ENCODE results near the gene USP24. TPM values are rescaled to one million over a fixed set of nuclear protein-coding genes. Genes with fewer than 3 reads are reported as not detected.
"Not testable (repeated sequence)": the region's sequence is repeated elsewhere in the genome, so short reads cannot be mapped to it uniquely, and the experiment has no call there.

The USP24 gene
- total RNA-seq, 2 experiments from 2014 or later: 37.5 to 39.9 TPM

DNA sequence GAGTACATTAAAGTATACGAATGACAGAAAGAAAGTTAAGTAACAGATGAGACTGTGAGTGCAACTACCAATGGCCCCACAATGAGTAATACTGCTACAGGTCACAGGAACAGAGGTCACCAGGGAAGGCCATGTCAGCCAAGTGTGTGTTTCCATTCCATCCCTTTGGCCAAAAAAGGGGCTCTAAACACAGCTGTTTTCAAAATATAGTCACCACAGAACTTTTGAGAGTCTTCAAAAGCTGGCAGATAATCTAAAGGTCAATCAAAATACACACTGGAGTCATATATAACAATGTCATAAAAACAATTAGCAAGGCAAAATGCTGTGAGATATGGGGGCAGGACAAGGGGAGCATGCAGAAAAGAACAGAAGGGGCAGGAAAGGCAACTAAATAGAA, 10.2 kb downstream of the USP24 start:
- H3K9me3 Mint-ChIP-seq: peaks cover 4% of the 10 kb centered on the region
- no peak overlapping the region for H3K4me3 Mint-ChIP-seq
- H3K36me3 Mint-ChIP-seq (ENCODE audit: low read depth): peaks cover 28% of the 10 kb centered on the region
- no peak overlapping the region for H3K27ac Mint-ChIP-seq
- ChIA-PET CTCF (no interaction called here), POLR2A (no interaction called here)
- DNase-seq: no peak
- H3K27me3 Mint-ChIP-seq: no peaks in the 10 kb centered on the region
- H3K4me1 Mint-ChIP-seq: peaks cover 62% of the 10 kb centered on the region

DNA sequence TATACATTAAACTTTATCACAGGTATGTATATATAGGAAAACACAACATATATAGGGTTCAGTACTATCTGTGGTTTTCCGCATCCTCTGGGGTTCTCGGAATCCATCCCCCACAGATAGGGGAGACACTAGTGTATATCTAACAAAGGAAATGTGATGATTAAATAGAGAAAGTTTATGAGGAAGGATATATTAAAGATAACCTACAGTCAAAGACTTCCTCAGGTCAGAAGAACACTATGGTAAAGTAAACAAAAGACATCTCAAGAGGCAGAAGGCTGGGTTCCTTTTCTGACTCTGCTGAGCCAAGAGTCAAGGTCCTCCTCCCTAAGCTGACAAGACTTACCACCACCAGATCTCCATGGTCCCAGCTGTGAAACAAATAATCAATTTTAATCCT, 12.1 kb downstream of the USP24 start:
- Mint-ChIP-seq H3K27ac (no peak overlapping the region), H3K9me3 (peaks cover 8% of the 10 kb centered on the region), H3K4me1 (peaks cover 65% of the 10 kb centered on the region), H3K27me3 (no peaks in the 10 kb centered on the region), H3K36me3 (ENCODE audit: low read depth) (peaks cover 36% of the 10 kb centered on the region), H3K4me3 (no peak overlapping the region)
- no peak for DNase-seq
- ChIA-PET POLR2A (no interaction called here), CTCF (no interaction called here)

DNA sequence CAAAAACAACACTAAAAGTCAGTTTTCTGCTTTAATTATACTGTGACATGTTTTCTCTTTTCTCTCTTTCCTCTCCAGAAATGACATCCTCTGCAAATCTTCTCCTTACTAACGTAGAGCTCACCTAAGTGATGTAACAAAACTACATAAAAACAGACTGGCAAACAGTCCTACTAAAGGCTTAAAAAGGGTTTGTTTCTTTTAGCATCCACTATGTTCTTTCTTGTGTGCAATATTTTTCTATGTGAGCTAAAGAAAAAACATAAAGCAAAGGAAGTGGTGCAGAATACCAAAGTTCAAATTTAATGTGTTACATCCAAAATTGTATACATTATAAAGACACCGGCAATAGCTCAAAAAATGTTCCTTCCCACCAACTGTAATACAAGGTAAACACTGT, 14.5 kb downstream of the USP24 start:
- CTCF ChIA-PET: interaction anchor here (0.5 to 1.3 kb wide), 7 partner anchors 8 to 985 kb away, joined by 3 read pairs; no protein-coding TSS in a partner anchor
- H3K36me3 Mint-ChIP-seq (ENCODE audit: low read depth): peaks cover 35% of the 10 kb centered on the region
- no peak for DNase-seq
- peak overlapping the region; percentile 2 for H3K27ac Mint-ChIP-seq
- no peak overlapping the region for H3K4me3 Mint-ChIP-seq
- H3K4me1 Mint-ChIP-seq: peaks cover 75% of the 10 kb centered on the region
- H3K9me3 Mint-ChIP-seq: peaks cover 8% of the 10 kb centered on the region
- no peaks in the 10 kb centered on the region for H3K27me3 Mint-ChIP-seq
- POLR2A ChIA-PET: interaction anchor here (0.7 kb wide), 1 partner anchor 12 kb away, joined by 4 read pairs; no protein-coding TSS in a partner anchor

DNA sequence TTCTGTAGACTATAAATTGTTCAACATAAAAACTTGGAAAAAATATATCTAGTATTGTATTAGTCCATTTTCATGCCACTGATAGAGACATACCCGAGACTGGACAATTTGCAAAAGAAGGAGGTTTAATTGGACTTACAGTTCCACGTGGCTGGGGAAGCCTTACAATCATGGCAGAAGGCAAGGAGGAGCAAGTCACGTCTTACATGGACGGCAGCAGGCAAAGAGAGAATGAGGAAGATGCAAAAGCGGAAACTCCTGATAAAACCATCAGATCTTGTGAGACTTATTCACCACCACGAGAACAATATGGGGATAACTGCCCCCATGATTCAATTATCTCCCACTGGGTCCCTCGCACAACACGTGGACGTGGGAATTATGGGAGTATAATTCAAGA, 15.4 kb downstream of the USP24 start:
- Mint-ChIP-seq H3K36me3 (ENCODE audit: low read depth) (peaks cover 36% of the 10 kb centered on the region), H3K4me1 (peaks cover 79% of the 10 kb centered on the region)
- POLR2A ChIA-PET, H3K27ac Mint-ChIP-seq, H3K27me3 Mint-ChIP-seq, H3K4me3 Mint-ChIP-seq, H3K9me3 Mint-ChIP-seq, DNase-seq, CTCF ChIA-PET: not testable (repeated sequence)

DNA sequence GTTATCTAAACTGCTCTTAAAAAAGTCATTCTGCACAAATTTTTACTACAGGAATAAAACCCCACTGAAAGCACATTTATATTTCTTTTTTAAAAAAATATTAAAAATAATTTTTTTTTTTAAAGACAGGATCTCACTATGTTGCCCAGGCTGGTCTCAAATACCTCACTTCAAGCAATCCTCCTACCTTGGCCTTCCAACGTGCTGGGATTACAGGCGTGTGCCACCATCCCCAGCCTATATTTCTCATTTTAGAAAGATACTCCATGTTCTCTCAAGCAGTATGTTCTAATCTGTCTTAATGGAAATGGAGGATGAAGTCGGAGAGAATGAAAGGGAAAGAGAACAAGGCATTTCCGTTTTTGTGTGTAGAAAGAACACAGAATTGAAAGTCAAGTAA, 17.1 kb downstream of the USP24 start:
- peaks cover 8% of the 10 kb centered on the region for H3K9me3 Mint-ChIP-seq
- H3K4me3 Mint-ChIP-seq: no peak overlapping the region
- no peak for DNase-seq
- H3K27me3 Mint-ChIP-seq: no peaks in the 10 kb centered on the region
- peaks cover 39% of the 10 kb centered on the region for H3K36me3 Mint-ChIP-seq (ENCODE audit: low read depth)
- peaks cover 72% of the 10 kb centered on the region for H3K4me1 Mint-ChIP-seq
- no peak overlapping the region for H3K27ac Mint-ChIP-seq
- ChIA-PET CTCF (no interaction called here), POLR2A (no interaction called here)

DNA sequence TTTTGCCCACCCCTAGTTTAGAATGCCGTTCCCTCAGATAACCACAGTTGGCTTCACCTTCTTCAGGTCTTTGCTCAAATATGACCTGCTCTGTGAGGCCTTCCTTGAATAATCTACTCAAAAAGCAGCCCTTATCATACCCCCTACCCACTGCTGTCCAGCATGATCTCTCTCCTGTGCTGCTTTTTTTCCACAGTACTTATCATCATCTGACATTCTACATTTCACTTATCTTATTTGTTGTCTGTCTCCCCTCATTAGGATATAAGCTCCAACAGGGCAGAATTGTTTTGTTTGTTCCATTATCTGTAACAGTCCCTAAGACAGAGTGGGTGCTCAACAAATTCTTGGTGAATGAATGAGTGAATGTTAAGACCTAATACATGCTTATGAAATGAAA, 18.1 kb downstream of the USP24 start:
- POLR2A ChIA-PET: no interaction called here
- Mint-ChIP-seq H3K4me1 (peaks cover 62% of the 10 kb centered on the region), H3K4me3 (no peak overlapping the region), H3K27ac (no peak overlapping the region), H3K27me3 (no peaks in the 10 kb centered on the region), H3K9me3 (peaks cover 8% of the 10 kb centered on the region), H3K36me3 (ENCODE audit: low read depth) (peaks cover 36% of the 10 kb centered on the region)
- no peak for DNase-seq
- CTCF ChIA-PET: interaction anchor here (3.1 kb wide), 1 partner anchor 49 kb away, joined by 10 read pairs; no protein-coding TSS in a partner anchor

DNA sequence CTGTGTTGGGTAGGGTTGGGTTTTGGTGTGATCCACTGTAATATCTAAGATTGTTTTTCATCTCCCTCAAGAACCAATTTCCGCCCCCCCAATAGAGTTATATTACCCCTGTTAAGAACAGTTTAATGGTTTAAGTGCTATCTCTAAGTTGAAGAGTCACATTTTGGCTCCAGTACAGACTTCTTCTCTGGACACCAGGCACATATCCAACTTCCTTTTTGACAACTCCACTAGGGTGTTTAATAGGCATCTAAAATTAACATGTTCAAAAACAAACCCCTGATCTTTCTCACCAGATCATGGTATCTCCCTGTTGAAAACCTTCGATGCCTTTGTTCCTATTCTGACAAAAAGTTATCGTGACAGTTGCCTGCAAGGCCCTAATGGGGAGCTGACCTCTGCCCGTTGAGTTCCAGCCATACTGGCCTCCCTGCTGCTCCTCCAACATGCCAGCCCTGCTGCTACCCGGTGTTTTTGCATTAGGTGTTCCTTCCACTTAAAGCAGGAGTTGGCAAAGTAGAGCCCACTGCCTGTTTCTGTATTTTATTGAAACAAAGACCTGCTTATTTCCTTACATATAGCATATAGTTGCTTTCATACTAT, 18.6 kb downstream of the USP24 start:
- no peak for DNase-seq
- ChIA-PET CTCF (interaction anchor here (3.1 kb wide), 1 partner anchor 49 kb away, joined by 10 read pairs; no protein-coding TSS in a partner anchor), POLR2A (no interaction called here)
- Mint-ChIP-seq H3K9me3 (peaks cover 6% of the 10 kb centered on the region), H3K27me3 (no peaks in the 10 kb centered on the region), H3K4me1 (peaks cover 59% of the 10 kb centered on the region), H3K36me3 (ENCODE audit: low read depth) (peaks cover 33% of the 10 kb centered on the region), H3K4me3 (no peak overlapping the region), H3K27ac (no peak overlapping the region)

DNA sequence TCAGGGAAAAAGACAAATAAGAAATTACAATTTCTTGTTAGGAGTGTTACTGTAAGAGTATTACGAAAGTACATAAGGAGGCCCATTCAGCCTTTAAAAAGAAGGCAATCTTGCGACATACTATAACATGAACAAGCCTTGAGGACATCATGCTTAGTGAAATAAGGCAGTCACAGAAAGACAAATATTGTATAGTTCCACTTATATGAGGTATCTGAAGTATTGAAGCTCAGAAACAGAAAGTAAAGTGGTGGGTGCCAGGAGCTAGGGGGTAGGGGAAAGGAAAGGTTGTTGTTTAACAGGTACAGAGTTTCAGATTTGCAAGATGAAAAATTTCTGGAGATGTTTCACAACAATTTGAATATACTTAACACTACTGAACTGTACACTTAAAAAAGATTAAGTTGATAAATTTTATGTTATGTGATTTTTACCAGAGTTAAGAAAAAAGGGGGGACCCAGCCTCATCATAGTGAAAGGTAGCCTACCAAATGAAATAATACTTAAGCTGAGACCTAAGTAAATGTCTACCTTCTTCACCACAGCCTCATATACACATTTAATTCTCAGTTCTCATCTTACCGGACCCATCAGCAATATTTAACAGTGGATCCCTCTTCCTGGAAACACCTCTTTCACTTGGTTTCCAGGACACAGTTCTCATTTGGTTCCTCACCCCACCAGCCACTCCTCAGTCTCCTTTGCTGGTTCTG, 19.5 kb downstream of the USP24 start:
- peaks cover 5% of the 10 kb centered on the region for H3K9me3 Mint-ChIP-seq
- H3K4me1 Mint-ChIP-seq: peaks cover 51% of the 10 kb centered on the region
- ChIA-PET POLR2A (no interaction called here), CTCF (interaction anchor here (3.1 kb wide), 1 partner anchor 48 kb away, joined by 10 read pairs; no protein-coding TSS in a partner anchor)
- H3K4me3 Mint-ChIP-seq: no peak overlapping the region
- no peak for DNase-seq
- no peaks in the 10 kb centered on the region for H3K27me3 Mint-ChIP-seq
- peaks cover 29% of the 10 kb centered on the region for H3K36me3 Mint-ChIP-seq (ENCODE audit: low read depth)
- H3K27ac Mint-ChIP-seq: no peak overlapping the region

DNA sequence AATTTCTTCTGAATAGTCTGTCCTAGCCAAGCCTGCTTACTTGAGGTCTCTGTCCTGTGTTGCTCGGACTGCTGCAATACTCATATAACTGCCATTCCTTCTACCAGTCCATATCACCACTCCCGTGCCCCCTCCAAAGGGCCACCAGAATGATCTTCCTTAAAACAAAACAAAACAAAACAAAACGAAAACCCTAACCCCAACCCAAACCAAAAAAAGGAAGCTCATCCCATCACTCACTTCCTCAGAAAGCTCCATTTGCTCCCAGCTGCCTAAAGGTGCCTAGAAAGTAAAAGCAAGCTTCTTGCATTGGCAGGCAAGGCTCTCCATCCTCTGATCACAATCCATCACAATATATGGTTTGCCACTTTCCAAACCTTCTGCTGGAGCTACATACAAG, 20.3 kb downstream of the USP24 start:
- no peak for DNase-seq
- ChIA-PET CTCF (interaction anchor here (0.7 to 3.1 kb wide), 2 partner anchors 17 to 47 kb away, joined by 3 to 10 read pairs; no protein-coding TSS in a partner anchor), POLR2A (no interaction called here)
- H3K4me3 Mint-ChIP-seq: no peak overlapping the region
- H3K27me3 Mint-ChIP-seq: no peaks in the 10 kb centered on the region
- peaks cover 27% of the 10 kb centered on the region for H3K36me3 Mint-ChIP-seq (ENCODE audit: low read depth)
- peaks cover 49% of the 10 kb centered on the region for H3K4me1 Mint-ChIP-seq
- peaks cover 4% of the 10 kb centered on the region for H3K9me3 Mint-ChIP-seq
- no peak overlapping the region for H3K27ac Mint-ChIP-seq

DNA sequence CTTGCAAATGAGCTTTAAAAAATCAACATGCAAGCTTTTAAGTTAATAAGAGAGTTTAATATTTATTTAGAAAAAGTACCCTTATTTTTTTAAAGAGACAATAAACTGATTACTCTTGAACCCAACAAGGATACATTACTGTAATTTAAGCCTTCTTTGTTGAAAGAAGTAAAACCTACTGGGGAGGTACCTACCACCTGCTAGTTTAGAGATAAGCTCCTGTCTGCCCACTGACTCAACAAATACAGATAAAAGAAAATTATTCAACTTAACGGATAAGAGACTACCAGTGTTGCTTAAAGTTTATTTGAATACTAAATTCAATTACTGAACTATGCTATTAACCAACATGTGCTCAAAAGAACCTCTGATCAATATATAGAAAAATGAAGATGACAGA, 23.1 kb downstream of the USP24 start:
- DNase-seq: no peak
- H3K27ac Mint-ChIP-seq: no peak overlapping the region
- H3K27me3 Mint-ChIP-seq: no peaks in the 10 kb centered on the region
- ChIA-PET POLR2A (no interaction called here), CTCF (interaction anchor here (0.6 to 1.3 kb wide), 2 partner anchors 9 to 17 kb away, joined by 3 to 4 read pairs; no protein-coding TSS in a partner anchor)
- H3K4me1 Mint-ChIP-seq: peaks cover 37% of the 10 kb centered on the region
- no peak overlapping the region for H3K4me3 Mint-ChIP-seq
- H3K36me3 Mint-ChIP-seq (ENCODE audit: low read depth): peaks cover 23% of the 10 kb centered on the region
- H3K9me3 Mint-ChIP-seq: peaks cover 2% of the 10 kb centered on the region

DNA sequence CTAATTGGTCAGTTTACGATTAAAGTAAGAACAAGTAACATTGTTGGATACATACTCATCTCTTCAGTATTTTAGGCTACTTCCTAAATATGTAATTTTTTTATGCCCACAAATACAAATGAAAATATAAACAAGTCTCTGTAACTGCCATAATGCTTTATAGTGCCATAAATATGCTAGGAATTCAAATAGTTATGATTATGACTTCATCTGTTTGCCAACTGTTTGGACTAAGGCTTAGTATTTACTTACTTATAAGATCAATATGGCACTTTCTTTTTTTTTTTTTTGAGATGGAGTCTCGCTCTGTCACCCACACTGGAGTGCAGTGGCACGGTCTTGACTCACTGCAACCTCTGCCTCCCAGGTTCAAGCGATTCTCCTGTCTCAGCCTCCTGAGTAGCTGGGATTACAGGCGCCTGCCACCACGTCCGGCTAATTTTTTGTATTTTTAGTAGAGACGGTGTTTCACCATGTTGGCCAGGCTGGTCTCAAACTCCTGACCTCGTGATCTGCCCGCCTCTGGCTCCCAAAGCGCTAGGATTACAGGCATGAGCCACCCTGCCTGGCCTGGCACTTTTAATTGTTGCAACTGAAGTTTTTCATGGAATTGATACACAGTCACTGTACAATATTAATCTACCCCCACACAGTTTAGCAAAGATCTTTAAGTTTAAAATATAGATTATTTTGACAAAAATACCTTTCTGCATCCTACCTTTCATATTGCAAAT, 23.8 kb downstream of the USP24 start:
- CTCF ChIA-PET: interaction anchor here (1.3 kb wide), 1 partner anchor 17 kb away, joined by 4 read pairs; no protein-coding TSS in a partner anchor
- POLR2A ChIA-PET, H3K27me3 Mint-ChIP-seq, H3K9me3 Mint-ChIP-seq, H3K4me3 Mint-ChIP-seq, DNase-seq, H3K27ac Mint-ChIP-seq: not testable (repeated sequence)
- H3K36me3 Mint-ChIP-seq (ENCODE audit: low read depth): peaks cover 26% of the 10 kb centered on the region
- peaks cover 33% of the 10 kb centered on the region for H3K4me1 Mint-ChIP-seq

DNA sequence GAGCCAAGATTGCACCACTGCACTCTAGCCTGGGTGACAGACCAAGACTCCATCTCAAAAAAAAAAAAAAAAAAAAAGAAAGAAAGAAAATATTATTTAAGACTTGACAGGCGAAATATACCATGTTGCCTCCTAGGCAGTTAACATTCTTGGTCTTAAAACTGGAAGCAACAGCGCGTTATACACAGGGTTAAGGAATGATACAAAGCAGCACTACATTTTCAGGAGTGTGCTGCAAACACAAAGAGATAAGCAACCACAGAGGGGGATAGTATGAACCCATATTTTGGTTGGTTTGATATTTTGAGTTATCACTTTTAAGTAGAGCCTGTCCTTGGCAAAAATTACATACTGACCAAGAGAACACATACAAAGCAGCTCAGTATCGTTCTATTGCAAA, 25.1 kb downstream of the USP24 start:
- no peak overlapping the region for H3K4me3 Mint-ChIP-seq
- CTCF ChIA-PET: no interaction called here
- no peak for DNase-seq
- peaks cover 29% of the 10 kb centered on the region for H3K4me1 Mint-ChIP-seq
- H3K9me3 Mint-ChIP-seq: peaks cover 12% of the 10 kb centered on the region
- peaks cover 34% of the 10 kb centered on the region for H3K36me3 Mint-ChIP-seq (ENCODE audit: low read depth)
- POLR2A ChIA-PET: no interaction called here
- no peaks in the 10 kb centered on the region for H3K27me3 Mint-ChIP-seq
- no peak overlapping the region for H3K27ac Mint-ChIP-seq

DNA sequence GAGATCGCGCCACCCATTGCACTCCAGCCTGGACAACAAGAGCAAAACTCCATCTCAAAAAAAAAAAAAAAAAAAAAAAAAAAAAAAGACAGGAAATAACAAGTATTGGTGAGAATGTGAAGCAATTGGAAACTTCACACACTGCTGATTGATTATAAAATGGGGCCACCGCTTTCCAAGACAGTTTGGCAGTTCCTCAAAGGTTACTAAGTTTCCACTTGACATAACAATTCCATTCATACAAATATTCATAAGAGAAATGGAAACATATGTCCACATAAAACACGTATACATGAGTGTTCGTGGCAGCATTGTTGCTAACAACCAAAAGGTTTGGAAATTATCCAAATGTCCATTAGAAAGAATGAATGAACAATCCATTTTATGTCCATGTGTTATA, 26.3 kb downstream of the USP24 start:
- no peaks in the 10 kb centered on the region for H3K27me3 Mint-ChIP-seq
- no peak for DNase-seq
- ChIA-PET CTCF (no interaction called here), POLR2A (no interaction called here)
- peaks cover 18% of the 10 kb centered on the region for H3K9me3 Mint-ChIP-seq
- no peak overlapping the region for H3K4me3 Mint-ChIP-seq
- peaks cover 36% of the 10 kb centered on the region for H3K36me3 Mint-ChIP-seq (ENCODE audit: low read depth)
- H3K4me1 Mint-ChIP-seq: peaks cover 22% of the 10 kb centered on the region
- H3K27ac Mint-ChIP-seq: no peak overlapping the region

Data from activated CD4-positive, alpha-beta T cell treated with anti-CD3 and anti-CD28 coated beads, Interleukin-2, amount 10 ng/mL, durations not matched to agents 7 days and 5 days (primary cell).